Measurements from ENCODE around the gene LCORL.

- TF ChIP-seq, protein P1, sequence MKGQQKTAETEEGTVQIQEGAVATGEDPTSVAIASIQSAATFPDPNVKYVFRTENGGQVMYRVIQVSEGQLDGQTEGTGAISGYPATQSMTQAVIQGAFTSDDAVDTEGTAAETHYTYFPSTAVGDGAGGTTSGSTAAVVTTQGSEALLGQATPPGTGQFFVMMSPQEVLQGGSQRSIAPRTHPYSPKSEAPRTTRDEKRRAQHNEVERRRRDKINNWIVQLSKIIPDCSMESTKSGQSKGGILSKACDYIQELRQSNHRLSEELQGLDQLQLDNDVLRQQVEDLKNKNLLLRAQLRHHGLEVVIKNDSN (IDR thresholded peaks at IDR 0.05) = no peak
- TF ChIP-seq MAX (IDR thresholded peaks at IDR 0.05) = no peak
- TF ChIP-seq YY1 (IDR thresholded peaks at IDR 0.05; ENCODE audit: low read depth) = no peak
- TF ChIP-seq REST (IDR thresholded peaks at IDR 0.05; ENCODE audit: low read depth) = no peak
- no peak for TF ChIP-seq EGR1 (IDR thresholded peaks at IDR 0.05)
Observed at GRCh38 chr4:17869327-17869726, 152.2 kb downstream of the LCORL start.

Data from Ishikawa (cell line).